ENCODE results near the gene PRR19. TPM values are rescaled to one million over a fixed set of nuclear protein-coding genes. Genes with fewer than 3 reads are reported as not detected.

PRR19 gene
- total RNA-seq, 2 donors from 2014 or later, result 1.4 to 2.7 TPM

DNA sequence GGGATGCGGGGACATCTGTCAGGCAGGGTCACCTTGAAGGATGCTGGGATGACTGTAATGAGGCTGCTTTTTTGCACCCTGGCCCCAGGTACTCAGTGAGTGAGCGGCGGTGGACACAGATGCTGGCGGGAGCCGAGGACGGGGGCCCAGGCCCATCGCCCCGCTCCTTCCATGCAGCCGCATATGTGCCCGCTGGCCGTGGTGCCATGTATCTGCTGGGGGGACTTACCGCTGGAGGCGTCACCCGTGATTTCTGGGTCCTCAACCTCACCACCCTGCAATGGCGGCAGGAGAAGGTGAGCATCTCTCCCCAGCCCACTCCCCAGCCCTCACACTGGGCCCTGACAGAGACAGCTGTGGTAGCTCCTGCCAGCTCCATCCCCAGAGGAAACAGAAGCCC lies 54.8 kb downstream of the PRR19 start:
- Mint-ChIP-seq H3K27me3 (ENCODE audit: insufficient read depth) (no peaks in the 10 kb centered on the region), H3K36me3 (ENCODE audit: low read depth) (peaks cover 42% of the 10 kb centered on the region), H3K4me1 (no peaks in the 10 kb centered on the region), H3K27ac (no peak overlapping the region), H3K4me3 (no peak overlapping the region), H3K9me3 (no peaks in the 10 kb centered on the region)
- H3K36me3 ChIP-seq (ENCODE audit: control insufficient read depth, insufficient read depth, low read length), result peaks cover 14% of the 10 kb centered on the region
- no peaks in the 10 kb centered on the region for H3K9me3 ChIP-seq (ENCODE audit: control insufficient read depth, low read length)
- H3K4me3 ChIP-seq (ENCODE audit: low read length), result no peak overlapping the region
- no peak overlapping the region for H3K27ac ChIP-seq (ENCODE audit: low read depth, low read length)
- H3K27me3 ChIP-seq (ENCODE audit: control insufficient read depth, insufficient read depth, low read length, poor library complexity, severe bottlenecking), result no peaks in the 10 kb centered on the region
- no peak overlapping the region for H3K9ac ChIP-seq (ENCODE audit: extremely low read depth, low read length, poor library complexity, severe bottlenecking)
- 93% methylated on average over 2 to 15 of the region's 15 CpGs for WGBS, 2 experiments (ENCODE audit: insufficient coverage in 1 of 2, insufficient read length in 1 of 2)
- no peaks in the 10 kb centered on the region for H3K4me1 ChIP-seq (ENCODE audit: control insufficient read depth, insufficient read depth, low read length)
- TF ChIP-seq, protein P1, sequence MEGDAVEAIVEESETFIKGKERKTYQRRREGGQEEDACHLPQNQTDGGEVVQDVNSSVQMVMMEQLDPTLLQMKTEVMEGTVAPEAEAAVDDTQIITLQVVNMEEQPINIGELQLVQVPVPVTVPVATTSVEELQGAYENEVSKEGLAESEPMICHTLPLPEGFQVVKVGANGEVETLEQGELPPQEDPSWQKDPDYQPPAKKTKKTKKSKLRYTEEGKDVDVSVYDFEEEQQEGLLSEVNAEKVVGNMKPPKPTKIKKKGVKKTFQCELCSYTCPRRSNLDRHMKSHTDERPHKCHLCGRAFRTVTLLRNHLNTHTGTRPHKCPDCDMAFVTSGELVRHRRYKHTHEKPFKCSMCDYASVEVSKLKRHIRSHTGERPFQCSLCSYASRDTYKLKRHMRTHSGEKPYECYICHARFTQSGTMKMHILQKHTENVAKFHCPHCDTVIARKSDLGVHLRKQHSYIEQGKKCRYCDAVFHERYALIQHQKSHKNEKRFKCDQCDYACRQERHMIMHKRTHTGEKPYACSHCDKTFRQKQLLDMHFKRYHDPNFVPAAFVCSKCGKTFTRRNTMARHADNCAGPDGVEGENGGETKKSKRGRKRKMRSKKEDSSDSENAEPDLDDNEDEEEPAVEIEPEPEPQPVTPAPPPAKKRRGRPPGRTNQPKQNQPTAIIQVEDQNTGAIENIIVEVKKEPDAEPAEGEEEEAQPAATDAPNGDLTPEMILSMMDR (conservative IDR thresholded peaks at IDR 0.05), result no peak
- no peak for DNase-seq

GRCh38 chr19:42357290-42357689 lies 55.4 kb downstream of the PRR19 start:
- no peak for DNase-seq
- Histone ChIP-seq H3K9me3 (ENCODE audit: control insufficient read depth, low read length) (no peaks in the 10 kb centered on the region), H3K9ac (ENCODE audit: extremely low read depth, low read length, poor library complexity, severe bottlenecking) (no peak overlapping the region), H3K4me1 (ENCODE audit: control insufficient read depth, insufficient read depth, low read length) (no peaks in the 10 kb centered on the region), H3K4me3 (ENCODE audit: low read length) (no peak overlapping the region), H3K27me3 (ENCODE audit: control insufficient read depth, insufficient read depth, low read length, poor library complexity, severe bottlenecking) (no peaks in the 10 kb centered on the region), H3K36me3 (ENCODE audit: control insufficient read depth, insufficient read depth, low read length) (peaks cover 14% of the 10 kb centered on the region), H3K27ac (ENCODE audit: low read depth, low read length) (no peak overlapping the region)
- H3K36me3 Mint-ChIP-seq (ENCODE audit: low read depth), result peaks cover 41% of the 10 kb centered on the region
- TF ChIP-seq, protein P1 (conservative IDR thresholded peaks at IDR 0.05), result no peak
- no peak overlapping the region for H3K4me3 Mint-ChIP-seq
- no peaks in the 10 kb centered on the region for H3K4me1 Mint-ChIP-seq
- no peaks in the 10 kb centered on the region for H3K9me3 Mint-ChIP-seq
- H3K27ac Mint-ChIP-seq, result no peak overlapping the region
- no peaks in the 10 kb centered on the region for H3K27me3 Mint-ChIP-seq (ENCODE audit: insufficient read depth)
- 96 to 97% methylated on average over 5 to 12 of the region's 12 CpGs for WGBS, 2 experiments (ENCODE audit: insufficient coverage in 1 of 2, insufficient read length in 1 of 2)

Small RNA genes within 50 kb of the gene (microRNA-seq; reads per million reads assigned to microRNA genes)
- not detected for gene MIR8077 (ENCODE audit: borderline microRNAs expressed)

Other genes starting within 250 kb of the PRR19 start
- gene GRIK5, start 231.9 kb upstream of the PRR19 start, total RNA-seq, result 10 to 100 TPM; 21.6 to 38.7 TPM
- gene ZNF574, start 226.0 kb upstream of the PRR19 start, total RNA-seq, result 10 to 100 TPM; 20.9 to 22.1 TPM
- gene POU2F2, start 169.7 kb upstream of the PRR19 start, total RNA-seq, result 1 to 10 TPM; 1.8 to 2.6 TPM
- gene DEDD2, start 84.5 kb upstream of the PRR19 start, total RNA-seq, result 10 to 100 TPM; 25.8 to 28.0 TPM
- gene ZNF526, start 81.8 kb upstream of the PRR19 start, total RNA-seq, result 10 to 100 TPM; 15.7 to 16.0 TPM
- 10 to 100 TPM; 52.6 to 55.1 TPM for gene GSK3A, start 59.5 kb upstream of the PRR19 start, total RNA-seq
- 100 to 1,000 TPM; 106 to 138 TPM for gene ERF, start 47.0 kb upstream of the PRR19 start, total RNA-seq
- gene CIC, start 32.9 kb upstream of the PRR19 start, total RNA-seq, result 10 to 100 TPM; 48.6 to 57.6 TPM
- 10 to 100 TPM; 63.0 to 70.2 TPM for gene PAFAH1B3, start 492 bp downstream of the PRR19 start, total RNA-seq
- under 1 TPM; 0.38 to 0.42 TPM for gene TMEM145, start 11.2 kb downstream of the PRR19 start, total RNA-seq
- 10 to 100 TPM; 48.0 to 51.4 TPM for gene MEGF8, start 23.5 kb downstream of the PRR19 start, total RNA-seq
- 1 to 10 TPM; 5.0 to 6.6 TPM for gene CNFN, start 88.2 kb downstream of the PRR19 start, total RNA-seq
- 1 to 10 TPM; 5.9 to 8.1 TPM for gene LIPE, start 125.3 kb downstream of the PRR19 start, total RNA-seq
- gene CXCL17, start 140.8 kb downstream of the PRR19 start, total RNA-seq, result under 1 TPM in 1 of 2 donors, not detected in 1; 0.37 TPM
- 1 to 10 TPM; 1.0 to 1.5 TPM for gene CEACAM1, start 226.3 kb downstream of the PRR19 start, total RNA-seq

Data from endodermal cell (in vitro differentiated cells).